Stimulated activated CD8-positive, alpha-beta memory T cell treated with anti-CD3 and anti-CD28 coated beads, Interleukin-7, amount 100 ng/mL, for 24 hours (primary cell): ENCODE measurements around the gene MCTP1.

Experiments used
- DNase-seq: peaks from one replicate; pipeline ENCODE4 v3.0.0-alpha.2; 2020; ENCODE audit warnings: low read depth

The MCTP1 gene

GRCh38 chr5:94698197-94698596 lies 586.7 kb downstream of the MCTP1 start:
- DNase-seq, result no peak

- DNase-seq, result no peak
These were observed 590.2 kb downstream of the MCTP1 start for GRCh38 chr5:94694671-94695070.

GRCh38 chr5:94693845-94694370 lies 591.0 kb downstream of the MCTP1 start:
- DNase-seq, result no peak

GRCh38 chr5:94693043-94693822 lies 591.7 kb downstream of the MCTP1 start:
- no peak for DNase-seq

GRCh38 chr5:94692581-94692980 lies 592.3 kb downstream of the MCTP1 start:
- DNase-seq, result no peak

- no peak for DNase-seq
These were observed 592.9 kb downstream of the MCTP1 start for GRCh38 chr5:94691949-94692348.

GRCh38 chr5:94691291-94691690 lies 593.6 kb downstream of the MCTP1 start:
- DNase-seq, result no peak

- no peak for DNase-seq
These were observed 594.1 kb downstream of the MCTP1 start for GRCh38 chr5:94690778-94691177.

- DNase-seq, result no peak
These were observed 595.0 kb downstream of the MCTP1 start for GRCh38 chr5:94689908-94690307.

- no peak for DNase-seq
These were observed 601.9 kb downstream of the MCTP1 start for GRCh38 chr5:94682814-94683520.

- no peak for DNase-seq
These were observed 608.8 kb downstream of the MCTP1 start for GRCh38 chr5:94675965-94676618.

GRCh38 chr5:94674490-94675382 lies 610.2 kb downstream of the MCTP1 start:
- no peak for DNase-seq

- DNase-seq, result no peak
These were observed 612.1 kb downstream of the MCTP1 start for GRCh38 chr5:94672746-94673145.

GRCh38 chr5:94670726-94671125 lies 614.2 kb downstream of the MCTP1 start:
- no peak for DNase-seq

GRCh38 chr5:94667937-94668336 lies 617.0 kb downstream of the MCTP1 start:
- DNase-seq, result no peak

- no peak for DNase-seq
These were observed 623.8 kb downstream of the MCTP1 start for GRCh38 chr5:94661086-94661485.

GRCh38 chr5:94660506-94660905 lies 624.4 kb downstream of the MCTP1 start:
- no peak for DNase-seq

- DNase-seq, result no peak
These were observed 626.6 kb downstream of the MCTP1 start for GRCh38 chr5:94658272-94658671.
